ENCODE results near the gene LRP6. TPM values are rescaled to one million over a fixed set of nuclear protein-coding genes. Genes with fewer than 3 reads are reported as not detected.

Gene LRP6
- total RNA-seq, 1 experiment from 2014 or later = 22.0 TPM

GRCh38 chr12:12156828-12157227, 110.0 kb downstream of the LRP6 start:
- Histone ChIP-seq H3K9me3 (ENCODE audit: control insufficient read depth, insufficient read depth, low read depth, low read length) (no peaks in the 10 kb centered on the region), H3K36me3 (ENCODE audit: control insufficient read depth, insufficient read depth, low read length) (no peaks in the 10 kb centered on the region), H3K27me3 (ENCODE audit: control insufficient read depth, insufficient read depth, low read length) (no peaks in the 10 kb centered on the region), H3K4me1 (ENCODE audit: control insufficient read depth, insufficient read depth, low read length) (no peaks in the 10 kb centered on the region), H3K4me3 (ENCODE audit: low read depth in 2 of 2, low read length in 2 of 2) (no peak overlapping the region), H3K27ac (ENCODE audit: low read length) (no peak overlapping the region)
- TF ChIP-seq POLR2AphosphoS5 (IDR thresholded peaks at IDR 0.05; ENCODE audit: low read depth, low read length) (no peak), CTCF (IDR thresholded peaks at IDR 0.05) (no peak), SIN3A (IDR thresholded peaks at IDR 0.05; ENCODE audit: borderline replicate concordance, insufficient read depth, low read depth, low read length) (no peak), REST (IDR thresholded peaks at IDR 0.05; ENCODE audit: insufficient read depth in 1 of 2, low read depth in 2 of 2, low read length in 1 of 2) (no peak), TCF7L2 (IDR thresholded peaks at IDR 0.05; ENCODE audit: low read depth, low read length) (no peak)
- ChIA-PET CTCF (no interaction called here), POLR2A (no interaction called here)
- BruUV-seq (replicated peaks) = no TSS peak
- intact Hi-C loops (cut with micrococcal nuclease; ENCODE audit: unreplicated experiment) (no loop called here), in situ Hi-C loops (cut with HindIII; ENCODE audit: low pct_unique_long_range_greater_than_20kb, low sequenced_read_pairs) (no loop called here)
- ATAC-seq = no peak
- no peak for DNase-seq (ENCODE audit: low read depth, low spot score)

- H3K4me1 ChIP-seq (ENCODE audit: control insufficient read depth, insufficient read depth, low read length) = no peaks in the 10 kb centered on the region
- no peaks in the 10 kb centered on the region for H3K27me3 ChIP-seq (ENCODE audit: control insufficient read depth, insufficient read depth, low read length)
- ATAC-seq = no peak
- no peaks in the 10 kb centered on the region for H3K36me3 ChIP-seq (ENCODE audit: control insufficient read depth, insufficient read depth, low read length)
- no peak overlapping the region for H3K4me3 ChIP-seq (ENCODE audit: low read depth in 2 of 2, low read length in 2 of 2)
- intact Hi-C loops (cut with micrococcal nuclease; ENCODE audit: unreplicated experiment) = no loop called here
- TF ChIP-seq SIN3A (IDR thresholded peaks at IDR 0.05; ENCODE audit: borderline replicate concordance, insufficient read depth, low read depth, low read length) (no peak), POLR2AphosphoS5 (IDR thresholded peaks at IDR 0.05; ENCODE audit: low read depth, low read length) (no peak), CTCF (IDR thresholded peaks at IDR 0.05) (no peak)
- ChIA-PET POLR2A (no interaction called here), CTCF (no interaction called here)
- in situ Hi-C loops (cut with HindIII; ENCODE audit: low pct_unique_long_range_greater_than_20kb, low sequenced_read_pairs) = no loop called here
- no peak overlapping the region for H3K27ac ChIP-seq (ENCODE audit: low read length)
- no peak for DNase-seq (ENCODE audit: low read depth, low spot score)
- no TSS peak for BruUV-seq (replicated peaks)
- H3K9me3 ChIP-seq (ENCODE audit: control insufficient read depth, insufficient read depth, low read depth, low read length) = no peaks in the 10 kb centered on the region
Measured at GRCh38 chr12:12156116-12156515, 110.7 kb downstream of the LRP6 start.

Data from Panc1 (cell line).